ENCODE results near the gene NCBP3.

DNA sequence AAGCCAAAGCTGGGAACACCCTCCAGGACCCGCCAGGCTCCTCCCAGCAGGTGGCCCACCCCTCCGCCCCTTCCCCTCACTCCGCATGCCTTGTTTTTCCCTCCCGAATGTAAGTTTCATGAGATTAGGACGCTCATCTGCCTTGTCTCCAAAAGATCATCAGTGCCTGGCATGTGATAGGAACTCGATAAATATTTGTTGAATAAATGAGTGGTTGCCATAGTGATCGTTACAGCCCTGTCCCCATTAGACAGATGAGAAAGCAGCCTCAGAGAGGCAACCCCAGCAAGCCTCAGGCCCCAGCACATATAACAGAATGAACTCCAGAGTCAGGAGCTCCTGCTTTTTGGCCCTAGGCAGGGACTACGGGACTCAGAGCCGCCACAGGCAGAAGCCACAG lies 41.8 kb upstream of the NCBP3 start:
- no peak for TF ChIP-seq CTCF (IDR thresholded peaks at IDR 0.05; ENCODE audit: low read depth, low read length, missing input control)
- no peak for TF ChIP-seq HNF4G (IDR thresholded peaks at IDR 0.05)
- TF ChIP-seq JUND (IDR thresholded peaks at IDR 0.05), result no peak
- no peak for TF ChIP-seq RAD21 (IDR thresholded peaks at IDR 0.05)
- no peak for TF ChIP-seq MAX (IDR thresholded peaks at IDR 0.05)
